Measurements from ENCODE around the gene GID4. TPM values are rescaled to one million over a fixed set of nuclear protein-coding genes. Genes with fewer than 3 reads are reported as not detected.
"Not testable (repeated sequence)": the region's sequence is repeated elsewhere in the genome, so short reads cannot be mapped to it uniquely, and the experiment has no call there.

Gene GID4
- total RNA-seq, 2 donors from 2014 or later, result 11.0 to 19.1 TPM

DNA sequence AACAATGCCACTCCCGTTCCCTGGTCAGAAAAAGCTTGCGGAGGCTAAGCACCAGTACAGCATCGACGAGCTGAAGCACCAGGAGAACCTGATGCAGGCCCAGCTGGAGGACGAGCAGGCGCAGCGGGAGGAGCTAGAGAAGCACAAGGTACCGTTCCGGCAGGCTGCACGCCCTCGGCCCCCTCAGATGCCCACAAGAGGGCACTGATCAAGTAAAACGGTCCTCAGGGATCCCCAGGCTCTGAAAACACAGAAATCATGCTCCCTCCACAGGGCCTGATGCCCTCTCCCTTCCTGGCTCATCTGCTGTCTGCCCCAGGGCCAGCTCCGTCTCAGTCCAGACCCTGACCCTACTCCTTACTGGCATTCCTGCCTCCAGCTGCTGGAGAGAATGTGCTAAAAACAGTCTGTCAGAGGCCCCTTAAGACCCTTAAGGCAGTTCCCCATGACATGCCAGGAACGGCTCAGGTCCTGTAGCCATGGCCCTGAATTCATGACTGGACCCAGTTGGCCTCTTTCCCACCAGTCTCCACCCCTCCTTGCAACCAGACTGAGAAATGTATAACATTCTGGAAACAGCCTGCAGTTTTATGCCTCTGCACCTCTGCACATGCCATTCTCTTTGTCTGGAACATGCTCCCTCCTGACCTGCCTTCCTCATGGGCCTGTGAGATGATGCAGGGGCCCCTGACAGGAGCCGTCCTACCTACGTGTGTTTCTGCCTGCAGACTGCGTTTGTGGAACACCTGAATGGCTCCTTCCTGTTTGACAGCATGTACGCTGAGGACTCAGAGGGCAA lies 44.7 kb upstream of the GID4 start:
- TF ChIP-seq CTCF (IDR thresholded peaks at IDR 0.05) (no peak), POLR2AphosphoS5 (IDR thresholded peaks at IDR 0.05) (no peak), POLR2A (IDR thresholded peaks at IDR 0.05) (no peak)
- 62% methylated on average over 18 of the region's 18 CpGs for WGBS

GRCh38 chr17:17995887-17996286 lies 43.3 kb upstream of the GID4 start:
- DNase-seq (ENCODE audit: low spot score); H3K36me3 ChIP-seq; H3K4me3 ChIP-seq; intact Hi-C loops (cut with DNase I); H3K4me1 ChIP-seq (replicated peaks); H3K27me3 ChIP-seq (replicated peaks; ENCODE audit: insufficient read depth); H3K27ac ChIP-seq; H3K9me3 ChIP-seq: not testable (repeated sequence)
- 98% methylated on average over 8 of the region's 8 CpGs for WGBS

More for the DNA sequence above, 44.7 kb upstream of the GID4 start:
- no peak for DNase-seq (ENCODE audit: low spot score)
- Histone ChIP-seq H3K36me3 (no peaks in the 10 kb centered on the region), H3K4me3 (no peak overlapping the region), H3K4me1 (replicated peaks) (no peaks in the 10 kb centered on the region), H3K27ac (no peak overlapping the region), H3K9me3 (no peaks in the 10 kb centered on the region), H3K27me3 (replicated peaks; ENCODE audit: insufficient read depth) (no peaks in the 10 kb centered on the region)
- intact Hi-C loops (cut with DNase I), result no loop called here

- H3K27me3 ChIP-seq (replicated peaks; ENCODE audit: insufficient read depth), result no peaks in the 10 kb centered on the region
- DNase-seq (ENCODE audit: low spot score), result no peak
- TF ChIP-seq CTCF (IDR thresholded peaks at IDR 0.05) (no peak), POLR2A (IDR thresholded peaks at IDR 0.05) (no peak)
- intact Hi-C loops (cut with DNase I), result no loop called here
- WGBS, result 97% methylated on average over 8 of the region's 8 CpGs
- no peaks in the 10 kb centered on the region for H3K9me3 ChIP-seq
- no peak overlapping the region for H3K27ac ChIP-seq
- no peaks in the 10 kb centered on the region for H3K36me3 ChIP-seq
- H3K4me1 ChIP-seq (replicated peaks), result no peaks in the 10 kb centered on the region
- no peak overlapping the region for H3K4me3 ChIP-seq
These were observed 40.3 kb upstream of the GID4 start for GRCh38 chr17:17998934-17999333.

GRCh38 chr17:17999364-18000029 lies 39.7 kb upstream of the GID4 start:
- H3K4me1 ChIP-seq (replicated peaks), result no peaks in the 10 kb centered on the region
- H3K27me3 ChIP-seq (replicated peaks; ENCODE audit: insufficient read depth), result no peaks in the 10 kb centered on the region
- H3K27ac ChIP-seq, result no peak overlapping the region
- H3K36me3 ChIP-seq, result no peaks in the 10 kb centered on the region
- TF ChIP-seq CTCF (IDR thresholded peaks at IDR 0.05) (no peak), POLR2AphosphoS5 (IDR thresholded peaks at IDR 0.05) (no peak), POLR2A (IDR thresholded peaks at IDR 0.05) (no peak)
- H3K4me3 ChIP-seq, result no peak overlapping the region
- intact Hi-C loops (cut with DNase I), result no loop called here
- DNase-seq (ENCODE audit: low spot score), result no peak
- H3K9me3 ChIP-seq, result no peaks in the 10 kb centered on the region
- WGBS, result 78% methylated on average over 9 of the region's 9 CpGs

DNA sequence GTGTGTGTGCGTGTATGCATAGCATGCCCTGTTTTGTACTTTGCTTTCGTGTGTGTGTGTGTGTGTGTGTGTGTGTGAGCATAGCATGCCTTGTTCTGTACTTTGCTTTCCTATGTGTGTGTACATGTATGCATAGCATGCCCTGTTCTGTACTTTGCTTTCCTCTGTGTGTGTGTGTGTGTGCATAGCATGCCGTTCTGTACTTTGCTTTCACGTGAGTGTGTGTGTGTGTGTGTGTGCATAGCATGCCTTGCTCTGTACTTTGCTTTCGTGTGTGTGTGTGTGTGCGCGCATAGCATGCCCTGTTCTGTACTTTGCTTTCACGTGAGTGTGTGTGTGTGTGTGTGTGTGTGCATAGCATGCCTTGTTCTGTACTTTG lies 39.2 kb upstream of the GID4 start:
- no peaks in the 10 kb centered on the region for H3K36me3 ChIP-seq
- no peak for DNase-seq (ENCODE audit: low spot score)
- H3K9me3 ChIP-seq, result no peaks in the 10 kb centered on the region
- 65% methylated on average over 8 of the region's 8 CpGs for WGBS
- intact Hi-C loops (cut with DNase I), result no loop called here
- TF ChIP-seq CTCF (IDR thresholded peaks at IDR 0.05) (no peak), POLR2A (IDR thresholded peaks at IDR 0.05) (no peak), POLR2AphosphoS5 (IDR thresholded peaks at IDR 0.05) (no peak)
- no peaks in the 10 kb centered on the region for H3K4me1 ChIP-seq (replicated peaks)
- no peak overlapping the region for H3K4me3 ChIP-seq
- H3K27me3 ChIP-seq (replicated peaks; ENCODE audit: insufficient read depth), result no peaks in the 10 kb centered on the region
- H3K27ac ChIP-seq, result no peak overlapping the region
